GM13977 (cell line): Measurements from ENCODE around the gene ANKRD65.
"Not testable (repeated sequence)": the region's sequence is repeated elsewhere in the genome, so short reads cannot be mapped to it uniquely, and the experiment has no call there.

Experiments used
- DNase-seq: peaks from one replicate; pipeline ENCODE4 v3.0.0; 2012; ENCODE audit warnings: low spot score
- CTCF ChIP-seq: IDR thresholded peaks from 2 replicates; pipeline ENCODE4 v1.5.1; 2012; ENCODE audit warnings: mild to moderate bottlenecking, control low read depth; ENCODE audit not compliant: insufficient read depth; ENCODE audit errors: extremely low read depth, missing control alignments
- in situ Hi-C: fragments of 300-500 bp; cut with MboI; formaldehyde crosslinking; loops from one replicate; pipeline ENCODE4 v1.12.0; 2022; ENCODE audit warnings: low sequenced_read_pairs, low pct_unique_long_range_greater_than_20kb, mixed read lengths, inconsistent platforms; ENCODE audit not compliant: unreplicated experiment

ANKRD65 gene

GRCh38 chr1:1415751-1416150 lies 5.3 kb downstream of the ANKRD65 start:
- DNase-seq, result no peak
- in situ Hi-C loops, result no loop called here

GRCh38 chr1:1412311-1412902 lies 8.7 kb downstream of the ANKRD65 start:
- in situ Hi-C loops, DNase-seq: not testable (repeated sequence)

More at GRCh38 chr1:1415751-1416150, 5.3 kb downstream of the ANKRD65 start:
- TF ChIP-seq CTCF, result no peak

GRCh38 chr1:1411626-1412025 lies 9.4 kb downstream of the ANKRD65 start:
- in situ Hi-C loops, result no loop called here
- no peak for TF ChIP-seq CTCF
- DNase-seq, result no peak

- in situ Hi-C loops, DNase-seq: not testable (repeated sequence)
These were observed 10.8 kb downstream of the ANKRD65 start for GRCh38 chr1:1410238-1410637.

- in situ Hi-C loops, result no loop called here
- no peak for DNase-seq
- TF ChIP-seq CTCF, result no peak
These were observed 13.3 kb downstream of the ANKRD65 start for GRCh38 chr1:1407636-1408318.

- DNase-seq, result peak; percentile 98
- no peak for TF ChIP-seq CTCF
- in situ Hi-C loops, result no loop called here
These were observed 14.0 kb downstream of the ANKRD65 start, which contains the start of gene MRPL20 for GRCh38 chr1:1406821-1407635. TSS of gene MRPL20 (minus strand) at chr1:1407293. CDS start at chr1:1407217, 76 bp downstream.

GRCh38 chr1:1406101-1406820 lies 14.8 kb downstream of the ANKRD65 start:
- DNase-seq, result no peak
- no peak for TF ChIP-seq CTCF
- in situ Hi-C loops, result no loop called here
